Fibroblast of villous mesenchyme (primary cell): ENCODE data around the gene HTT. TPM values are rescaled to one million over a fixed set of nuclear protein-coding genes. Genes with fewer than 3 reads are reported as not detected.

Source experiments
- DNase-seq: peaks from one replicate; pipeline ENCODE4 v3.0.0-alpha.2; 2010; ENCODE audit warnings: low read depth
- H3K4me3 ChIP-seq: 2 replicates; pipeline ENCODE4 v1.5.1; 2011; ENCODE audit warnings: low read depth, mild to moderate bottlenecking, low read length
- CTCF ChIP-seq: IDR thresholded peaks from 2 replicates; pipeline ENCODE4 v1.5.1; 2012; ENCODE audit warnings: low read depth, mild to moderate bottlenecking, low read length; ENCODE audit not compliant: insufficient read depth
- total RNA-seq: library from RNA; depleted of rRNA; stranded (reverse); fragments of >200 nt; gene quantifications from 2 replicates; pipeline ENCODE4 v1.2.3, GENCODE V29; 2012

Gene HTT
- total RNA-seq, 1 donor = 65.2 TPM

GRCh38 chr4:3062471-3062870, 12.0 kb upstream of the HTT start:
- TF ChIP-seq CTCF = no peak
- H3K4me3 ChIP-seq = no peak overlapping the region
- peak; percentile 91 for DNase-seq

DNA sequence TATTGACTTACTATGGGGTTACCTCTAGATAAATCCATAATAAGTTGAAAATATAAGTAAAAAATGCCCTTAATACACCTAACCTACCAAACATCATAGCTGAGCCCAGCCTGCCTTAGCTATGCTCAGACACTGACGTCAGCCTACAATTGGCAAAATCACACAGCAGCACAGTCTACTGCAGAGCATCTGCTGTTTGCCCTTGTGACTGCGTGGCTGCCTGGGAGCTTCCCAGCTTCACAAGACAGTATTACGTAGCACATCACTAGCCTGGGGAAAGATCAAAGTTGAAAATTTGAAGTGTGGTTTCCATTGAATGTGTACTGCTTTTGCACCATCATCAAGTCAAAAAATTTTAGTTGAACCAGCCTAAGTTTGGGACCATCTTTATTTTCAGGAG, 8.9 kb upstream of the HTT start:
- TF ChIP-seq CTCF = no peak
- no peak overlapping the region for H3K4me3 ChIP-seq
- DNase-seq = peak; percentile 42

DNA sequence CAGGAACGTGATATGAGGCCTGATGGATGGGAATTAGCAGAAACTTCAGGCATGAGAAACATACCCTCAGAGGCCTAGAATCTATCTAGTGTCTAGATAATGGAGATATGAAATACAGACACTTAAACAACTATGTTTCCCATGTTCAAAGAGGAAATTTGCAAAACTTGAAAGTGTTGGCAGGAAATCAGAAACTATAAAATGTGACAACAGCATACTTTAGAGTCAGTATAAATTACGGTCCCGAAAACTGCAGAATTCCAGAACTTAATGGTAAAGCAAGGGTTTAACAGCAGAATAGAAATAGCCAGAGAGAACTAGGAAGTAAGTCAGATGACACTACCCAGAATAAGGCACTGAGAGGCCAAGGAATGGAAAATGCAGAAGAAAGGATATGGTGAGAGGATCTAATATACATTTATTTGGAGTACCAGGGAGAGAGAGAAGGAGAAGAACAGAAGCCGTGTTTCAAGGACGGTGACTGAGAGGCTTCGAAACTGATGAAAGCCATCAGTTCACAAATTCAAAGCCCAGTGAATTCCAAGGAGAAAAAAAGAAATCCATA, 7.6 kb upstream of the HTT start:
- TF ChIP-seq CTCF = no peak
- H3K4me3 ChIP-seq = no peak overlapping the region
- DNase-seq = peak; percentile 37

DNA sequence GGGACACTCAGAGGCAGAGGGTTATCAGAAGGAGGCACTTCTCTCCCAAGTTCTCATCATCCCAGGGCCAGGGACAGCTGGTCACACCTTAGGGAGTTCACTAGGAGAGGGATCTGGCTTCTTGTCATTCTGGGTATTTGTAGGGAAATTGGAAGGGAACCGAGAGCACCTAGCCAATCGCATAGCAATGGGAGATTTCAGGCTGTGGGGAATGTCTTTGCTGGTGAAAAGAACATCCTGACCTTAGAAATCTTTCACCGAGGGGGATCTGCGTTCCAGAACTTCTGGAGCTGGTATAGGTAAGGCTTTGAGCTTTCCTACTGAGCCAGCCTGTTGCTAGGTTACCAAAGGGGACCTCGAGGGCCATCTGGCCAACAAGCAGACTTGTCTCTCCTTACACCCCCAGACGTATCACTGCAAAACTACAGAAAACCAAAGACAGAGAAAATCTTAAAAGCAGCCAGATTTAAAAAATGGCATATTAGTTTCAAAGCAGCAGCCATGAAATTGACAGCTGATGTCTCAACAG, 6.9 kb upstream of the HTT start:
- no peak overlapping the region for H3K4me3 ChIP-seq
- TF ChIP-seq CTCF = no peak
- DNase-seq = no peak

DNA sequence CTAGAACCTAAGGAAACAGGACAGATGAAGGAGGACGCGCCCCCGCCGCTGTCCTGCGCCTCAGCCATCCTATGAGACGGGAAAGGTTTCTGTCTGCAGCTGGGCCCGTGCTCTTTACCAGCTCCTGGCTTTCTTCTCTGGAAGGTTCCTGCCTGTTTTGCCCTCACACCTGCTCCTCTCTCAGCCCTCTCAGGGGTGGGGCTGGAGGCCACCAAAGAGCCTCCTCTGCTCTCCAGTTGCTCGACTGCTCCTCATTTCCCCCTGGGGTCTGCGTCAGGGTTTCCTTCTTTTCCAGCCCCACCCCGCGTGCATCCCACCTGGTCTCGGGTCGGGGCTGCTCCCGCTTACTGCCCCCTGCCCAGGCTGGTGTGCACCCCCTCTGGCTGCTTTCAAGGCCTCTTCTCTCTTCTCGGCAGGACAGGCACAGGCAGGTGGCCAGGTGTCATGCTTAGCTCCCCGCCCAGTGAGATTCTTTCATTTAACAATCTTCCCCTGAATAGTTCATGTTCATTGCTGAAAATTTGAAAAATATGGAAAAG, 4.8 kb upstream of the HTT start:
- DNase-seq = no peak
- TF ChIP-seq CTCF = no peak
- H3K4me3 ChIP-seq = no peak overlapping the region

DNA sequence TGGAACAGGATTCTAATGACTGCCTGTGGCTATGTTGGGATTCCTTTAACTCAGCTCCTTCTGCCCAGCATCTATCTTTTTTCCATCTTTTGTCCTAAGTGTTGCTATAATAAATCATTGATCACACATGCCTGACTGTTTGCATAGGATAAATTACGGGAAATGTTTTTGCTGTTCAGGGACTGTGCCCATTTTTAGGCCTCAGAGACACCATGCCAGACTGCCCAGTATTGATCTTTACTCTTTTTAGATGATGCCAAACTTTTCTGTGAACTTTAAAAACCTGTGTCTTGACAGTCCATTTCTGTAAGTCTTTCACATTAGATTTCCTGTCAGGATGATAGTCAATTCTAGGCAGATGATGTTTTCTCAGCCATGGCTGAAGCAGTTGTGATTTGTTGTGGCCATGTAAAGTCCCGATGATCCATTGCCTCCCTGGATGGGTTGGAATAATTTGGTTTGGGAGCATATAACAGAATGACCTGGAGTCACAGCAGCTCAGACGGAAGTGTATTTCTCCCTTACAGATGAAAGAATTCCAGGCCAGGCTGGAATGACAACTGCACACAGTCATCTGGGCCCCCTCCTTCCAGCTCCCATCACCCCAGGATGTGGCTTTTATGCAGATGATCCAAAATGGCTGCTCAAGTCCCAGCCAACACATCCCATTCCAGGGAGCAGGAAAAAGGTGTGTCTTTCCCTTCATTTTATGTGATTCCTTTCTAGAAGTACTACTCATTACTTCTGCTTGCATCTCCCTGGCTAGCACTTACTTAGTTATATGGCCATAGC, 3.6 kb upstream of the HTT start:
- TF ChIP-seq CTCF = no peak
- DNase-seq = no peak

More for the DNA sequence above, 3.6 kb upstream of the HTT start:
- H3K4me3 ChIP-seq = no peak overlapping the region
